HG02759 (cell line): ENCODE data around the gene MMP28.
"Not testable (repeated sequence)": the region's sequence is repeated elsewhere in the genome, so short reads cannot be mapped to it uniquely, and the experiment has no call there.

ENCODE experiments used
- ATAC-seq: cut with Tn5 transposase; IDR thresholded peaks from one replicate; pipeline ENCODE4 v1.9.1; 2021; ENCODE audit warnings: mild to moderate bottlenecking, moderate library complexity; ENCODE audit not compliant: unreplicated experiment

Gene MMP28

DNA sequence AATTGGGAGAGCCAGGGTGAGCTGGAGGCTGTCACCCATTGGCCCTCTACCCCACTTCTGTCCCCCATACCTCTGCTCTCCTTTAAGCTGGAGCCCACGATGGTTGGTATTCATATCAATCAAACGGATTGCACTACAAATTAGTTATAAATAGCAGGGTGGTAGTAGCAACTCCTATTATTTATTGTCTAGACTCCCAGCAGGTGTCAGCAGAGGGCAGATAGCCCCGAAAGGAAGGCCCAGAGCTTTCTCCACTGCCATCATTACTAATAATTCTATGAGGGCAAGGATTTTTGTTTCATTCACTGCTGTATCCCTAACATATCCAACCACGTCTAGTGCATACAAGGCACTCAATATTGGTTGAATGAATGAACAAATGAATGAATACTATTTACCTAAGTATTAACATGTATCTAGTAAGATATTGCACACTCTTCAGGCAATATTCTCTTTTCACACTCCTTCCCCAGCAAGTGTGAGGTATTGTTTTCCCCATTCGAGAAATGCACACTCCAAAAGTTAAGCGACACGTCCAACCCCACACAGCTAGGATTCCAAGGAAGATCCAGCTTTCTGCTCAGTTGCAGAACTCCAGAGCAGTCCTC is 28.4 kb downstream of the MMP28 start:
- ATAC-seq, result no peak

DNA sequence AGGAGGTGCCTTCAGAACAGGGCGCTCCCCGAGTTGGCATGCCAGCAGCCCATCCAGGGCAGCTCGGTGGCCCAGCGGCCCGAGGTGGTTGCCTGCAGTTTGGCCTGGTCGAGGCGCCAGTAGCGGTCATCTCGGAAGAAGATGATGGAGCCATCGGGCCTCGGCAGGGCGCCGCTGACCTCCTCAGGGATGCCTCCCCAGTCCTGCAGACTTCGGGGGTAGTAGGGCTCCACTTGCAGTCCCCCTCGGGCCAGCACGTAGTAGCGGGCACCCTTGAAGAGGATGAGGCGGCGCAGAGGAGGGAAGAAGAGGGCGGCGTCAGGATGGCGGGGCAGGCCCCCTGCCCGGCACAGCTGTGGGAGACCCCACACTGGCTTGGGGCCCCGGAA is 29.0 kb downstream of the MMP28 start:
- no peak for ATAC-seq

DNA sequence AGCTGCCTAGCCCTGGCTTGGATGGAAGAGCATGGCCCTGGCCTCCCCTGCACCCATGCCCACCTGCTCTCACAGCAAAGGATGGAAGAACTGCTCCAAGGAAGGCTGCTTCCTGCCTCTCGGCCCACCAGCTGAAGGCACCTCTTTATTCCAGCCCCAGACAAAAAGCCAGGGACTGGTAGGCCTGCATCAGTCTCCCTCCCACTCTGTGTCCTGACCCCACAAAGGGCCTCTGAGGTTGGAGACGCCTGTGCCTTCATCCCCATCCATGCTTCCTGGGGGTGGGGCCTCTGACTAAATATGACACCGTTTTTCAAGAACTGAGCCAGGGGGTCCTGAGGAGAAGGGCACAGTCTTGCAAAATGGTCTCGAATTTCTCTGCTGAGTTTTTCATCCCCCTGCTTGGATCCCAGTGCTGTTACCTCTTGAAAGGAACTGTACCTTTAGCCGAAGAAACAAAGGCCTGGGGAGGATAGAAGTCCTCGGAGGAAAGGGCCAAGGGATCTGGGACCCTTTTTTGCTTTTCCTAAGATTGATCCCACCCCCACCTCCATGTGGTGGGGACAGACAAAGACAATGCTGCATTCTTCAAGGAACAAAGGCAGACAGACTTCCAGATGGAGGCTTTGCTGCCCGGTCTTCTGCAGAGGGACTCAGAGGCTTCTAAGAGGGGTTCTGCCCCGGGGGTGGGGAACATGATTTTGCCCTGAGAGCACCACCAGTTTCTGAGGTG is 29.5 kb downstream of the MMP28 start:
- ATAC-seq, result no peak

GRCh38 chr17:35765086-35765710 is 30.2 kb downstream of the MMP28 start:
- ATAC-seq, result no peak

DNA sequence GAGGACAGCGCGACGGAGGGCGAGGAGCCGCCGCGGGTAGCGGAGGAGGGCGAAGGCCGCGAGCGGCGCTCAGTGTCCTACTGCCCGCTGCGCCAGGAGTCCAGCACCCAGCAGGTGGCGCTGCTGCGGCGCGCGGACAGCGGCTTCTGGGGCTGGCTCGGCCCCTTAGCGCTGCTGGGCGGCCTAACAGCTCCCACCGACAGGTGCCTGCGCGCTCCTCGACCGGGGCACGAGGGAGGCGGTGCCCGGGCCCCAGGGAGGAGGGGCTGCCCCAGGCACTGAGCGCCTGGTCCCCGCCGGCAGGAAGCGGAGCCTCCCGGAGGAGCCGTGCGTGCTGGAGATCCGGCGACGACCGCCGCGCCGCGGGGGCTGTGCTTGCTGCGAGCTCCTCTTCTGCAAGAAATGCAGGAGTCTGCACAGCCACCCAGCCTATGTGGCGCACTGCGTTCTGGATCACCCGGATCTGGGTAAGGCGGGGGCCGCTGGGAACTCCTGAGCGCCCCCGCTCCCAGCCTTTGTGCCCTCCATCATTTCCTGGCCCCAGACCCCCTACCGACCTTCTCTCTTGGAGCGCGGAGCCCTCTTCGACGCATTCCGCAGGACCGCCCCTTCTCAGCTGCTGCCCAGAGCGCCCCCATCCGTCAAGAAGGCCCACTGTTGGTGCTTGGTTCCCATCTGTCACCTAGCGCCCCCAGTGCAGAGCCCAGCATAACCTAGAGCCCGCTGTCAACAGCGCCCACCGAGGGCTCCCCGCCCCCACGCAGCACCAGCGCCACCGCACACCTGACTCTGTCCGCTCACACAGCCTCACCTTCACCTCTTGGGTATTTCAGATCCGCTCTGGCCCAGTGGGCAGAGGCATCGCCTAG is 31.1 kb downstream of the MMP28 start:
- peak; percentile 96 for ATAC-seq

DNA sequence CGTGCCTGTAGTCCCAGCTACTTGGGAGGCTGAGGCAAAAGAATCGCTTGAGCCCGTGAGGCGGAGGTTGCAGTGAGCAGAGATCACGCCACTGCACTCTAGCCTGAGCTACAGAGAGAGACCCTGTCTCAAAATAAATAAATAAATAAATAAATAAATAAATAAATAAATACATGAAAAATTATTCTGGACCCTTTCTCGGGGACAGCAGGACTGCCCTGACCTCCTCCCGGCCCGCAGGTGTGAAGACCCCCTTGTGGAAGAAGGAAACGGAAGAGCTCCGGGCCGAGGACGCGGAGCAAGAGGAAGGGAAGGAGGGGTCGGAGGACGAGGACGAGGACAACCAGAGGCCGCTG is 31.7 kb downstream of the MMP28 start:
- ATAC-seq, result no peak

GRCh38 chr17:35761601-35762000 is 33.8 kb downstream of the MMP28 start:
- ATAC-seq, result no peak

- no peak for ATAC-seq
These were observed 34.9 kb downstream of the MMP28 start, which contains the start of gene C17orf50 for GRCh38 chr17:35760587-35760986. Gene C17orf50 (plus strand): TSS chr17:35760887. CDS start chr17:35760942, 55 bp downstream.

GRCh38 chr17:35757243-35757642 is 38.2 kb downstream of the MMP28 start:
- ATAC-seq, result no peak

DNA sequence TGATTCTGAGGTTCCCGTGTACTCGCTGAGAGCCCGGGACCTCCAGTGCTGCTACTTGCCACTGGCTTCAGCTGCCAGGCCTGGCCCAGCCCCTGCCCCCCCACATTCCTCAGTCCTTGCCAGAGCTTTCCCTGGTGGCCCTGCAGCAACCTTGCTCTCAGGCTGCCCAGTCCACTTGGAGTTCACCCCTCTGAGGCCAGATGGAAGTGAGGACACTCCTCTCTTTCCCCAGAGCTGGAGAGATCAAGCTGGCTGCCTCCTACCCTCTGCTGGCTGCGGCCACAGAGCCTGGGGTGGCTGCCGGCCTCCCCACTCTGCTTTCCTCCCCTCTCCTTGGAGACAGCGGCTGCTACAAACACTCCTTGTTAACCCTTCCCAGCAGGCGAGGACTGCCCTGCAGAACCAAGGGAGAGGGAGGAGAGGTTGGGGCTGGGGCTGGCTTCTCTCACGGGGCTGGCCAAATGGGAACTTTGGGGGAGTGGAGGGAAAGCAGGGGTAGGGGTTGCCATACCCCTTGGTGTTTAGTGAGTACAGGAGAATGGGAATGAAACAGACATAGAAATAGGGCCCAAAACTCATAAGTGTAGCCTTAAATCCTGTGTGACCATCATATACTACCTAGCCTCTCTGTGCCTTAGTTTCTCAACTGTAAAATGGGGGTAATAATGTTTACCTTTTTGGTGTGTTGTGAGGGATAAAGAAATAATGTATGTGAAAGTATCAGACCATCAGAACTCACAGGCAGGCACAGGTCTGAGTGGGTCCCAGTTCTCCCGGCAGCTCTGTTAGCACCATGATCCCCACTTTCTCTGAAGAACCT is 42.3 kb downstream of the MMP28 start, which contains the start of gene GAS2L2:
GAS2L2 (minus strand) TSS at position 295 of the 820 bp plus-strand sequence. CDS start 389 bp downstream, outside the sequence.
- no peak for ATAC-seq

GRCh38 chr17:35752471-35752870 is 43.0 kb downstream of the MMP28 start:
- no peak for ATAC-seq

GRCh38 chr17:35751541-35751940 is 43.9 kb downstream of the MMP28 start:
- not testable (repeated sequence) for ATAC-seq

DNA sequence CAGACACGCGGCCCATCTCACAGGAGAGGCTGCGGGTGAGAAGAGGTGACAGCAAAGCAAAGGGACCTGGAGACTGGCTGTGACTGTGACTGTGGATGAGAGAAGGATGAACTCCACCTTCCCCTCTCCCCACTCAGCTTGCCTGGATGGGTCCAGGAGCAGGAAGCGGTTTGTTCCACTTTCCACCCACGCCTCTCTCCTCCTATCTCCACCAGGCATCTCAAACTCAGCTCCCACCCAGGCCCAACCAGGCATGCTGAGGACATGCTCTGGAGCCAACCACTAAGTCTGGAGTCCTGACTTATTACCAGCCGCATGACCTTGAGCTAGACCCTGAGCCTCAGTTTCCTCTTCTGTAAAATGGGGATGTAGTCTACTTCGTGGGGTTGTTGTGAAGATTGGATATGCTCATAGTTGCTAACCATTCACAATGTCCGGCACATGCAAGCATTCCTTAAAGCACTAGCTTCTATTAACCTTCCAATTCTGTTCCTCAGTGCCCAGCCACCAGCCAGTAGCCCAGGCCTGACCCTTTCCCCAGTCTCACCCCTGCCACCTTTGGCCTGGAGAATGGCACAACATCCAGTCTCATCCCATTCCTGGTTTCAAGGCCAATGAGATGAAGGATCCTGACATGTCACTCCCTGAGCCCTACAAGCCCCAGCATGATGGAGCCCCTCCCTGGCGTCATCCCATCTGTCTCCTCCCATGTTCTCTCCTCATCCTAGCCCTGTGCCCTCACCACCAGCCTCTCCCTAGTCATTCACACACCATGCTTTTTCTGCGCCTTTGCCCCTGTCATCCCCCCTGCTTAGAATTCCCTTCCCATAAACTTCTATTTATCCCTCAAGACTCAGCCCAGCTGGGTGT is 44.7 kb downstream of the MMP28 start:
- no peak for ATAC-seq

- ATAC-seq, result no peak
These were observed 45.7 kb downstream of the MMP28 start for GRCh38 chr17:35749560-35750412.

GRCh38 chr17:35748979-35749378 is 46.5 kb downstream of the MMP28 start:
- no peak for ATAC-seq

DNA sequence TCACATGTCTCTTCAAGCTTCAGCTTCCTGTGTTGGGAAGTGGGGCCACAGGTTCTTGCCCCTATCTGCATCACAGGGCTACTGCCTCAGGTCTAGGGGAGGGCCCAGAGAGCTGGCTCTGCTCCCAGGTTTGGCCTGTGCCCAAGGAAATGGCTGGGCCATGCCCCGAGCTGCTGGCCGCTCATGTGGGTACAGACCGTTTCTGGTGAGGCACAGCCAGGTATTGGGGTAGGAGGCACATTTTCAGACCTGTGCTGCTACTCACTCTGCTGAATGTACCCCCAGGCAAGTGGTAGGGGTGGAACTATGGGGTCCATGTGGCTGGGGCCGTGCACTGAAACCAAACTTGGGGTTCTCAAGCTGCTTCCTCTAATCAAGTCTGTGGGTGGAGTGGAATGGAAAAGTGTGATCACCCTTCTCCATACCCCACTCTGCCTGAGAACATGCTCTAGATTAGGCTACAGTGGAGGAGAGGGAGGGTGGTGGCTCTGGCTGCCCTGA is 47.0 kb downstream of the MMP28 start:
- no peak for ATAC-seq

DNA sequence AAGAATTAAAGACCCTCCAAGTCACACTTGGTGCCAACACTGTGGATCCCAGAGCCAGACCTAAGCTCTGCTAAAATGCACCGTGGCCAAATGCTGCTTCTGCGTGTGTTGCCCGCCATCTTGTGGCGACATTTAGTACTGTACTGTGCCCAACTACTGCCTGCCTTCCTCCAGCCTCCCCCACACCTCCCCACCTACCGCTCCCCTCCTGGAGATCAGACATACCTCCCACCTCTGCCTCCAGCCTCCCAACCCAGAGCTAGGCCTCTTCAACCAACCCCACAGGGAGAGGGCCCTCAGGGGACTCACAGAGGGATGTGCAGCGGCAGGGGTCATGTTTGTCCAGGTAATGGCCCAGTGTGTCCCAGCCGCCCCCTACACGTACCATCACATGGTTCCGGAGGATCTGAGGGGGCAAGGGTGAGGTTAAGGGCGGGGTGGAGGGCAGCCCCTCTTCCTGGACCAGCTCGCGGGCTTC is 47.9 kb downstream of the MMP28 start:
- ATAC-seq, result no peak

DNA sequence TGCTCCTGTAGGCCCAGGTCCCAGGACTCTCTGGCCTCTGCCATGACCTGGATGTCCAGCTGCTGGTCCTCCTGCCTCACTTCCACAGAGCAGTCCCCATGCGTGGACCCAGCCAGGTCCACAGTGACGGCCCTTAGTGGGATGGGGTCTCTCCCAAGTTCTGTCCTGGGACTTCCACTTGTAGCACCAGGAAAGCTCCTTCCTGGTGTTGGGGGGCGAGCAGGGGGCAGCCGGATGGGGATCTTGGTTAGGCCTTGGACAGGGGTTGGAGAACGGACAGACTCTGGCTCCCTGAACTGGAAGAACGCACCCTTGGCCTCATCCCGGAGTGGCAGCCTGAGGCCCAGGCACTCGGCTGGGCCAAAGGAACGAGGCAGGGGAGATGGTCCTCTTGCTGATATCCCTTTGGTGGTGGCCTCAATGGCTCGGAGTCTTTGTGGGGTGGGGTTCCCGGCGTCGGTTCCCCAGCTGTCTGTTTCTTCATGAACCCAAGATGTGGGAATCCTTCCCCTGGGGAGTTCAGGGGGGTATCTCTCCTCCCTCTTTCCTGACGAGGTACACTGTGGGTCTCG is 49.6 kb downstream of the MMP28 start:
- no peak for ATAC-seq
